Suprapubic skin (tissue), 4 donors: Measurements from ENCODE around the gene TEC. TPM values are rescaled to one million over a fixed set of nuclear protein-coding genes. Genes with fewer than 3 reads are reported as not detected.

Experiments
- DNase-seq, 2 donors: peaks; one replicate each; pipeline ENCODE4 v3.0.0-alpha.2; 2019; ENCODE audit warnings: low spot score in 2 of 2
- H3K27ac ChIP-seq: fragments of 200-600 bp; sonication (generic); one replicate; pipeline ENCODE4 v1.5.1; 2019
- H3K27me3 ChIP-seq: fragments of 200-600 bp; sonication (generic); one replicate; pipeline ENCODE4 v1.5.1; 2019
- H3K36me3 ChIP-seq: fragments of 200-600 bp; sonication (generic); one replicate; pipeline ENCODE4 v1.5.1; 2019
- H3K4me1 ChIP-seq: fragments of 200-600 bp; sonication (generic); one replicate; pipeline ENCODE4 v1.5.1; 2019
- H3K4me3 ChIP-seq: fragments of 200-600 bp; sonication (generic); one replicate; pipeline ENCODE4 v1.5.1; 2019; ENCODE audit warnings: mild to moderate bottlenecking
- H3K9me3 ChIP-seq: fragments of 200-600 bp; sonication (generic); one replicate; pipeline ENCODE4 v1.5.1; 2019
- CTCF ChIP-seq, 2 donors: fragments of 200-600 bp in 1 of 2; fragments of 450-650 bp in 1 of 2; sonication (generic) in 1 of 2; IDR thresholded peaks; one replicate each; pipeline ENCODE4 v1.5.1; 2016 to 2019; ENCODE audit warnings: antibody characterized with exemption in 2 of 2, mild to moderate bottlenecking in 1 of 2, moderate library complexity in 1 of 2
- EP300 ChIP-seq: sonication (generic); formaldehyde crosslinking; IDR thresholded peaks from one replicate; pipeline ENCODE4 v1.6.1; 2017; ENCODE audit warnings: antibody characterized with exemption
- POLR2A ChIP-seq, 2 donors: fragments of 450-650 bp; IDR thresholded peaks; one replicate each; pipeline ENCODE4 v1.6.1; 2017; ENCODE audit warnings: antibody characterized with exemption in 2 of 2, mild to moderate bottlenecking in 2 of 2, moderate library complexity in 2 of 2
- POLR2AphosphoS5 ChIP-seq, 3 donors: sonication (generic); formaldehyde crosslinking; IDR thresholded peaks; one replicate each; pipeline ENCODE4 v1.6.1; 2017; ENCODE audit warnings: antibody characterized with exemption in 3 of 3
- WGBS: methylation state at CpG from one replicate; pipeline ENCODE4 v1.1.5; 2018; 5-methylcytosine and 5-hydroxymethylcytosine counted together
- total RNA-seq, 4 donors: library from RNA; depleted of rRNA; stranded (reverse); fragments of >200 nt; gene quantifications; one replicate each; pipeline ENCODE4 v1.1.0, GENCODE V29; 2016

TEC gene
- total RNA-seq, 4 donors from 2014 or later = 4.1 to 18.8 (median 7.2) TPM

DNA sequence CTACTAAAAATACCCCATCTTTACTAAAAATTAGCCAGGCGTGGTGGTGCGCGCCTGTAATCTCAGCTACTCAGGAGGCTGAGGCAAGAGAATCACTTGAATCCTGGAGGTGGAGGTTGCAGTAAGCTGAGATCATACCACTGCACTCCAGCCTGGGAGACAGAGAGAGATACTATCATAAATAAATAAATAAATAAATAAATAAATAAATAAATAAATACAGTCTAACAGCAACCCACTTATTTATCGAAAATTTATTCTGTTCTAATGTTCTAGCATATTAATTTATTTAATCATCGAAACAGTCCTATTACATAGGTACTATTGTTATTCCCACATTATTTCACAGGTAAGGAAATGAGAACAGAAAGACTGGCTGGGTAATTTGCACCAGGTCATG, 117.4 kb downstream of the TEC start:
- Histone ChIP-seq H3K27me3 (no peaks in the 10 kb centered on the region), H3K27ac (no peak overlapping the region), H3K4me3 (no peak overlapping the region), H3K36me3 (peaks cover 14% of the 10 kb centered on the region), H3K9me3 (peaks cover 3% of the 10 kb centered on the region), H3K4me1 (no peaks in the 10 kb centered on the region)
- no peak for DNase-seq
- 95% methylated on average over 5 of the region's 5 CpGs for WGBS
- TF ChIP-seq POLR2A (IDR thresholded peaks at IDR 0.05) = no peak
- no peak for TF ChIP-seq POLR2AphosphoS5 (IDR thresholded peaks at IDR 0.05)
- TF ChIP-seq EP300 = no peak
- no peak for TF ChIP-seq CTCF (IDR thresholded peaks at IDR 0.05)

GRCh38 chr4:48149827-48150370, 119.7 kb downstream of the TEC start:
- 87% methylated on average over 3 of the region's 3 CpGs for WGBS
- Histone ChIP-seq H3K4me1 (no peaks in the 10 kb centered on the region), H3K9me3 (peaks cover 3% of the 10 kb centered on the region)

GRCh38 chr4:48147621-48148020, 122.0 kb downstream of the TEC start:
- no peak for TF ChIP-seq POLR2AphosphoS5 (IDR thresholded peaks at IDR 0.05)
- TF ChIP-seq POLR2A (IDR thresholded peaks at IDR 0.05) = no peak
- no peak for TF ChIP-seq EP300
- no peak for TF ChIP-seq CTCF (IDR thresholded peaks at IDR 0.05)
- no peaks in the 10 kb centered on the region for H3K4me1 ChIP-seq
- WGBS = 96% methylated on average over 1 of the region's 1 CpG
- no peak overlapping the region for H3K27ac ChIP-seq
- no peaks in the 10 kb centered on the region for H3K27me3 ChIP-seq
- no peaks in the 10 kb centered on the region for H3K9me3 ChIP-seq
- H3K4me3 ChIP-seq = no peak overlapping the region
- peaks cover 9% of the 10 kb centered on the region for H3K36me3 ChIP-seq
- DNase-seq = no peak

More at GRCh38 chr4:48149827-48150370, 119.7 kb downstream of the TEC start:
- TF ChIP-seq POLR2A (IDR thresholded peaks at IDR 0.05) (no peak), CTCF (IDR thresholded peaks at IDR 0.05) (no peak), POLR2AphosphoS5 (IDR thresholded peaks at IDR 0.05) (no peak), EP300 (no peak)
- no peak for DNase-seq
- Histone ChIP-seq H3K27me3 (no peaks in the 10 kb centered on the region), H3K27ac (no peak overlapping the region), H3K4me3 (no peak overlapping the region), H3K36me3 (peaks cover 8% of the 10 kb centered on the region)

DNA sequence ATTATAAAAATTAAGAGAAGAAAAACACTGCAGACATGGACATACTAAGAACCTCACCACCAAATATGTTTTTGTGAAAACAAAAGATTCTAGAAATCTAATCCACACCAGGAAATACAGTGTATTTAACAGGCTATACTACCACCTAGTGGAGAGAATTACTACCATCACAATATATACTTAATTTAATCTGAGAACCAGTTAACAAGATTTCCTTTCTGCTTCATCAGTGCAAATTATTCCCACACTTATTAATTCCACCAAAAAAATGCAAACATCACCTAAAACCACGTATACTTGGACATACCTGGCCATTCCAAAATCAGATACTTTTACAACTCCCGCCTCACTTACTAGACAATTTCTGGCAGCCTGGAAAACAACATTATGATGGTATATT, 128.6 kb downstream of the TEC start:
- H3K27ac ChIP-seq = no peak overlapping the region
- H3K9me3 ChIP-seq = no peaks in the 10 kb centered on the region
- no peak for DNase-seq
- TF ChIP-seq CTCF (IDR thresholded peaks at IDR 0.05) = peak; percentile 15 to 31
- no peak for TF ChIP-seq EP300
- no peak overlapping the region for H3K4me3 ChIP-seq
- peaks cover 18% of the 10 kb centered on the region for H3K36me3 ChIP-seq
- WGBS = 52% methylated on average over 2 of the region's 2 CpGs
- H3K27me3 ChIP-seq = no peaks in the 10 kb centered on the region
- H3K4me1 ChIP-seq = no peaks in the 10 kb centered on the region

GRCh38 chr4:48139691-48140090, 129.9 kb downstream of the TEC start:
- Histone ChIP-seq H3K27ac (no peak overlapping the region), H3K27me3 (no peaks in the 10 kb centered on the region), H3K4me1 (no peaks in the 10 kb centered on the region), H3K9me3 (no peaks in the 10 kb centered on the region), H3K36me3 (peaks cover 22% of the 10 kb centered on the region), H3K4me3 (no peak overlapping the region)
- no peak for TF ChIP-seq EP300
- TF ChIP-seq POLR2A (IDR thresholded peaks at IDR 0.05) = no peak
- TF ChIP-seq POLR2AphosphoS5 (IDR thresholded peaks at IDR 0.05) = no peak
- TF ChIP-seq CTCF (IDR thresholded peaks at IDR 0.05) = no peak
- no peak for DNase-seq
- 57% methylated on average over 3 of the region's 3 CpGs for WGBS
